Peyer's patch (tissue), 4 donors: ENCODE measurements around the gene TAS1R3.

Experiments
- CTCF ChIP-seq, 6 experiments: fragments of 450-650 bp in 4 of 6; fragments of 200-600 bp in 2 of 6; sonication (generic) in 1 of 6; IDR thresholded peaks; one replicate each; pipeline ENCODE4 v1.5.1; 2017 to 2019; ENCODE audit warnings: antibody characterized with exemption in 6 of 6, mild to moderate bottlenecking in 3 of 6, moderate library complexity in 1 of 6
- POLR2A ChIP-seq, 2 donors: fragments of 450-650 bp; IDR thresholded peaks; one replicate each; pipeline ENCODE4 v1.5.1; 2017; ENCODE audit warnings: antibody characterized with exemption in 2 of 2, mild to moderate bottlenecking in 2 of 2, moderate library complexity in 2 of 2

GRCh38 chr1:1333551-1334241, 2.6 kb downstream of the TAS1R3 start:
- TF ChIP-seq CTCF (IDR thresholded peaks at IDR 0.05) (no peak), POLR2A (IDR thresholded peaks at IDR 0.05) (no peak)
